Measurements from ENCODE around the gene SLC25A51. TPM values are rescaled to one million over a fixed set of nuclear protein-coding genes. Genes with fewer than 3 reads are reported as not detected.

Gene SLC25A51
- total RNA-seq, 3 donors from 2014 or later (not counting 1 experiment from before 2014, with no cell fraction given): 22.2 to 35.4 (median 33.7) TPM

DNA sequence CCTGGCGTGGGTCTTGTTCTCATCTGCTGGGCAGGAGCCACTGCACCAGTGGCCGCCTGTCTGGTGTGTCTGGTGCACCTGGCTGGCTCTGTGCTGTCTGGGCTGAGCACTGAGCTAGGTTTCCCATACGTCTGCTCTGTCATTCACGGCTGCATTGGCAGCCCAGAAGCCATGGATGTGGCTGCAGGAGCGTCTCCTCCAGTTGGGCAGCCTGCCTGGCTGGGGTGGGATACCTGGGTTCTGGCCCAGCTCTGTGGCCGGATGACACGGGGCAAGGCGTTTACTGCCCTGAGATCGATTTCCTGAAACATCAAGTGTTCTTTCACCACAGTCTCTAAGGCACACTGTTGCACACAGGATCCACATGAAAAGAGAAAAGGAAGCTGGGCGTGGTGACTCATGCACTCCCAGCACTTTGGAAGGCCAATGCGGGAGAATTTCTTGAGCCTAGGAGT is 25.5 kb upstream of the SLC25A51 start:
- H3K27me3 ChIP-seq (ENCODE audit: control insufficient read depth, insufficient read depth, low read length): no peaks in the 10 kb centered on the region
- no peaks in the 10 kb centered on the region for H3K9me3 ChIP-seq (ENCODE audit: control insufficient read depth, insufficient read depth, low read length)
- TF ChIP-seq, protein P1, sequence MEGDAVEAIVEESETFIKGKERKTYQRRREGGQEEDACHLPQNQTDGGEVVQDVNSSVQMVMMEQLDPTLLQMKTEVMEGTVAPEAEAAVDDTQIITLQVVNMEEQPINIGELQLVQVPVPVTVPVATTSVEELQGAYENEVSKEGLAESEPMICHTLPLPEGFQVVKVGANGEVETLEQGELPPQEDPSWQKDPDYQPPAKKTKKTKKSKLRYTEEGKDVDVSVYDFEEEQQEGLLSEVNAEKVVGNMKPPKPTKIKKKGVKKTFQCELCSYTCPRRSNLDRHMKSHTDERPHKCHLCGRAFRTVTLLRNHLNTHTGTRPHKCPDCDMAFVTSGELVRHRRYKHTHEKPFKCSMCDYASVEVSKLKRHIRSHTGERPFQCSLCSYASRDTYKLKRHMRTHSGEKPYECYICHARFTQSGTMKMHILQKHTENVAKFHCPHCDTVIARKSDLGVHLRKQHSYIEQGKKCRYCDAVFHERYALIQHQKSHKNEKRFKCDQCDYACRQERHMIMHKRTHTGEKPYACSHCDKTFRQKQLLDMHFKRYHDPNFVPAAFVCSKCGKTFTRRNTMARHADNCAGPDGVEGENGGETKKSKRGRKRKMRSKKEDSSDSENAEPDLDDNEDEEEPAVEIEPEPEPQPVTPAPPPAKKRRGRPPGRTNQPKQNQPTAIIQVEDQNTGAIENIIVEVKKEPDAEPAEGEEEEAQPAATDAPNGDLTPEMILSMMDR (IDR thresholded peaks at IDR 0.05): no peak
- Mint-ChIP-seq H3K4me1 (peaks cover 0 to 3% of the 10 kb centered on the region in 2 donors), H3K36me3 (no peaks in the 10 kb centered on the region), H3K27me3 (ENCODE audit: low read depth in 2 of 2) (no peaks in the 10 kb centered on the region), H3K4me3 (no peak overlapping the region), H3K27ac (no peak overlapping the region), H3K9me3 (no peaks in the 10 kb centered on the region)
- no peaks in the 10 kb centered on the region for H3K4me1 ChIP-seq (ENCODE audit: control insufficient read depth, insufficient read depth, low read length)
- H3K27ac ChIP-seq (ENCODE audit: low read length): no peak overlapping the region
- 45% methylated on average over 11 of the region's 11 CpGs for WGBS (ENCODE audit: insufficient coverage)
- H3K4me3 ChIP-seq (ENCODE audit: low read length): no peak overlapping the region
- H3K36me3 ChIP-seq (ENCODE audit: control insufficient read depth, insufficient read depth, low read length): no peaks in the 10 kb centered on the region
- intact Hi-C loops (cut with micrococcal nuclease): no loop called here
- ATAC-seq (no peak), DNase-seq (no peak)

DNA sequence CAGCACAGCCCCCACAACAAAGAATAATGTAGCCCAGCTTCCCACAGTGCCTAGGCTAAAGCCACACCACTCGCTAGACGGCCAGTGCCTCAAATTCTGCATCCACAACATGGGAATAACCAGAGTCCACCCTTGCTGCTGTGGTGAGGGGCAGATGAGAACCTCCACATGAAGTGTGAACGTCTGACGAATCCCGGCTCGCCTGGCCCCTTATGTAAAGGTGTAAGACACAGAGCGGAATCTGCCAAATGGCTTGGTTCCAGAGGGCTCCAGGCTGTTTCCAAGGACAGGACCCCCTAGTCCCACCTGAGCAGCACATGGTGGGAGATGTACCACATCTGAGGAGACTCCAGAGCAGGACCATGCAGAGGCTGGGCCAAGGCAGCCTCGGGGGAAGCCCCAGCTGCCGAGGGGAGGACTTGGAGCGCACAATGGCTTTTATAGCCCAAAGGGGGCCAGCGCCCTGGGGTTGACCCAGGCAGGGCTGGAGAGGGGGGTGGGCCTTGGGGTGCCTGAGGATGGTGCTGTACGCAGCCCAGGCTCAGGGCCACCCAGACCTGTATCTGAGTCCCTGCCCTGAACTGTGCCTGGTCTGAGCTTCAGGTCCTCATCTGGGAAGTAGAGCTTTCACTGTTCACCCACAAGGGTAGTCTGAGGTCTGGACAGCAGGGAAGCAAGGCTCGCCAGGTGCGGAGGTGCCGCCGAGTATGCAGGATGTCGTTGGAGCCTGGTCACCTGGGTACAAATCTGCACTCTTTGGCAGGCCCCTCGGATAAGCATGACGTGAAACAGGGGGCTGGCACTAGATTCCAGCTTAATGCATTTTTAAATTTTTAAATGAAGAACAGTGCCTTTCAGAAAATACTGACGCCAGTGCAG is 24.9 kb upstream of the SLC25A51 start:
- H3K36me3 ChIP-seq (ENCODE audit: control insufficient read depth, insufficient read depth, low read length): no peaks in the 10 kb centered on the region
- intact Hi-C loops (cut with micrococcal nuclease): no loop called here

DNA sequence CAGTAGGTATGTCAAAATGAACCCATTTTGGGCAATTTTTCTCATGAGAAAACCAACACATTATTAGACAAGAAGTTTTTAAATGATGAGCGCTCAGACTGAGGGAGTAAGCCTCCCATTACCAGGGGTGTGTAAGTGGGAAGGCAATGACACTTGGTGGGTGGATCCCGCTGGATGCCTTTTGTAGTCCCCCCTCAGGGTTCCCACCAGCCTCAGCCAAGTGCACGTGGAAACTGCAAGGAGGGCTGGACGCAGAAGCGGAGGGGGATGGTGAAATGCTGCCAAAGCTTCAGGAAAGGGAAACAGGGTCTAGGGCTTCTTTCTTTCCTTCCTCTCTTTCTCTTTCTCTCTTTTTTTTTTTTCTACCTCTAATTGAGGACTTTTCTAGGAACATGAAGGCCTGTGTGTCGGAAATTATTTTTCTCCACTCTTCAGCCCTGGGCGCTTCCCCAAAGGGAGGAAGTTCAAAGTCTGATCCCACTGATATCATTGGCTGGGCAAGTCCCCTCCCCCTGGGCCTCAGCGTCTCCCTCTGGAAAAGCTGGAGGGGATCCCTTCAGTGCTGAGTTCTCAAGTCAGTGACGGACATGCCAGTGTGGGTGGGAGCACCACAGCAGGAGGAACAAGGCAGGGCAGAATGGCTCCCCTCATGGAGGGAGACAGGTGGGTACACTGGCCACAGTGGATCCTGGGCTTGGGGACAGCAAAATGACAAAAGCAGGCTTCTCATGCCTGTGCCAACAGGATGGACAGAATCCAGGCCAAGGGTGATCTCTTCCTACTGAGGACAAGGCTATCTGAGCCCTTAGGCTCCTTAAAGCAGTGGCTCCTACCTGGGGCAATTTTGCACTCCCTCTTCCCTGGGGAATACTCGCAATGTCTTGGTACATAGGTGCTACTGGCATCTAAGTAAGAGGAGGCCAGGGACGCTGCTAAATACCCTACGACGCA is 23.9 kb upstream of the SLC25A51 start:
- TF ChIP-seq, protein P1 (IDR thresholded peaks at IDR 0.05): no peak
- Histone ChIP-seq H3K27me3 (ENCODE audit: control insufficient read depth, insufficient read depth, low read length) (no peaks in the 10 kb centered on the region), H3K36me3 (ENCODE audit: control insufficient read depth, insufficient read depth, low read length) (no peaks in the 10 kb centered on the region), H3K4me3 (ENCODE audit: low read length) (no peak overlapping the region), H3K4me1 (ENCODE audit: control insufficient read depth, insufficient read depth, low read length) (no peaks in the 10 kb centered on the region), H3K27ac (ENCODE audit: low read length) (no peak overlapping the region), H3K9me3 (ENCODE audit: control insufficient read depth, insufficient read depth, low read length) (no peaks in the 10 kb centered on the region)
- ATAC-seq: no peak
- Mint-ChIP-seq H3K9me3 (no peaks in the 10 kb centered on the region), H3K4me3 (no peak overlapping the region), H3K27me3 (ENCODE audit: low read depth in 2 of 2) (no peaks in the 10 kb centered on the region), H3K27ac (no peak overlapping the region), H3K4me1 (peaks cover 0 to 3% of the 10 kb centered on the region in 2 donors), H3K36me3 (no peaks in the 10 kb centered on the region)
- no peak for DNase-seq
- intact Hi-C loops (cut with micrococcal nuclease): no loop called here
- 90% methylated on average over 12 of the region's 13 CpGs for WGBS (ENCODE audit: insufficient coverage)

More for the DNA sequence above, 24.9 kb upstream of the SLC25A51 start:
- Histone ChIP-seq H3K27ac (ENCODE audit: low read length) (no peak overlapping the region), H3K4me3 (ENCODE audit: low read length) (no peak overlapping the region), H3K27me3 (ENCODE audit: control insufficient read depth, insufficient read depth, low read length) (no peaks in the 10 kb centered on the region), H3K4me1 (ENCODE audit: control insufficient read depth, insufficient read depth, low read length) (no peaks in the 10 kb centered on the region), H3K9me3 (ENCODE audit: control insufficient read depth, insufficient read depth, low read length) (no peaks in the 10 kb centered on the region)
- TF ChIP-seq, protein P1 (IDR thresholded peaks at IDR 0.05): no peak
- ATAC-seq (no peak), DNase-seq (no peak)
- 86% methylated on average over 20 of the region's 20 CpGs for WGBS (ENCODE audit: insufficient coverage)
- H3K27me3 Mint-ChIP-seq (ENCODE audit: low read depth in 2 of 2): no peaks in the 10 kb centered on the region
- H3K36me3 Mint-ChIP-seq: no peaks in the 10 kb centered on the region
- H3K4me3 Mint-ChIP-seq: no peak overlapping the region
- no peaks in the 10 kb centered on the region for H3K9me3 Mint-ChIP-seq
- H3K4me1 Mint-ChIP-seq: peaks cover 0 to 3% of the 10 kb centered on the region in 2 donors
- H3K27ac Mint-ChIP-seq: no peak overlapping the region

All from natural killer cell (primary cell).